HG02885 (cell line): ENCODE results near the gene ZNF182.
"Not testable (repeated sequence)": the region's sequence is repeated elsewhere in the genome, so short reads cannot be mapped to it uniquely, and the experiment has no call there.

Experiments
- ATAC-seq: cut with Tn5 transposase; IDR thresholded peaks from one replicate; pipeline ENCODE4 v1.9.1; 2021; ENCODE audit warnings: mild to moderate bottlenecking; ENCODE audit not compliant: unreplicated experiment, poor library complexity

ZNF182 gene

GRCh38 chrX:48003758-48004457 lies at the start of gene ZNF182:
ZNF182 (minus strand) TSS chrX:48003989; CDS start chrX:48002609, 1,380 bp downstream.
- peak; percentile 96 for ATAC-seq

- ATAC-seq: no peak
Observed at GRCh38 chrX:48046846-48047245, 43.1 kb upstream of the ZNF182 start.

DNA sequence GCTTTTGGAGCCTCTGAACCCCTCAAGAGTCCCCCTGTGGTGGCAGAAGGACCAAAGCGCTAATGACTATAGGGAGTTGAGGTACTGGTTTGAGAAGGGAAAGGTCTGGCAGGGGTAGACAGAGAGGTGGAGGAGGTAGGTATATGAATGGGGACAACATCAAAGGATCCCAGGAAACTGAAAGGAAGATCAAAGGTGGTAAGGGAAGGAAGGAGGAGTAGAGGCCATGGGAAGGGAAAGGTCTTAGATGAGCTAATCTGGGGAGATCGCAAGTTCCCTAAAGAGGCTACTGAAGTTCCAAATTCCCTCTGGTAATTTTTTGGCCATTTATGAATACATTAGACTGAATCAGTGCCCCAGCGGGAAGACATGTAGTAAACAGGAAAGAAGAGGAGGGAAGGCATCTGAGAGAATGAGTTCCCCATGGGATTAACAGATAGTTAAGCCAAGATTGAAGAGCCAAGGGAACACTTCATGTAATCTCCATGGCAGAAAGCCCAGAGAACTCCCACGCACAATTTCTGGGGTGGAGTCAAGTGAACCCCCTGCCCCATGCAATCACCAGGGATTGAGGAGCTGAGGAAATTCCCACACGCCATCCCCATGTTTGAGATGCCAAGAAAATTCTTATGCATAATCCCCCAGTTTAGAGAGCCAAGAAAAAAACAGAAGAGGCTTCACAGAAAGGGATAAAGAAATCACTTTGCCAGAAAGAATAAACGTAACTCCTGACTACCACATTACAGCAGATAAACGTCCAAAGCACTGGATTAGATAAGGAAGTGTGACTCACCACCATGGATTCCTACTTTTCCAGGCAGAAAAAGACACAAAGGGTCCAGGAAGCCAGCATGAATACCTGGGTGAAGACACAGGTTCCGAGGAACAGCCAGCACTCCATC lies 41.9 kb upstream of the ZNF182 start:
- ATAC-seq: no peak

GRCh38 chrX:48043056-48043455 lies 39.3 kb upstream of the ZNF182 start:
- no peak for ATAC-seq

- ATAC-seq: no peak
Observed at GRCh38 chrX:48035891-48036290, 32.1 kb upstream of the ZNF182 start.

- not testable (repeated sequence) for ATAC-seq
Observed at GRCh38 chrX:48030641-48031173, 26.9 kb upstream of the ZNF182 start.

GRCh38 chrX:48030237-48030636 lies 26.4 kb upstream of the ZNF182 start:
- ATAC-seq: no peak

DNA sequence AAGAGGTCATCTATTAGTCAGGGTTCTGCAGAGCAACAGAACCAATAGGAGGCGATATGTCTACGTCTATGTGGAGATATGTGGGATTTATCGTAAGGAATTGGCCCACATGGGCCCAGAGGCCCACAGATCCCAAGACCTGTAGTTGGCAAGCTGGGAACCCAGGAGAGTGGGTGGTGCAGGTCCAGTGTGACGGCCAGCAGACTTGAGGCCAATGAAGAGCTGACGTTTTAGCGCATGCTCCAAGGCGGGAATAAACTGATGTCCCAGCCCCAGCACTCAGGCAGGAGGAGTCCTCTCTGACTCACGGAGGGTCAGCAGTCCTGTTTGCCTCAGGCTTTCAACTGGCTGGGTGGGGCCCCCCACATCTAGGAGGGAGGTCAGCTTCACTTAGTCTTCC lies 24.3 kb upstream of the ZNF182 start:
- ATAC-seq: no peak

DNA sequence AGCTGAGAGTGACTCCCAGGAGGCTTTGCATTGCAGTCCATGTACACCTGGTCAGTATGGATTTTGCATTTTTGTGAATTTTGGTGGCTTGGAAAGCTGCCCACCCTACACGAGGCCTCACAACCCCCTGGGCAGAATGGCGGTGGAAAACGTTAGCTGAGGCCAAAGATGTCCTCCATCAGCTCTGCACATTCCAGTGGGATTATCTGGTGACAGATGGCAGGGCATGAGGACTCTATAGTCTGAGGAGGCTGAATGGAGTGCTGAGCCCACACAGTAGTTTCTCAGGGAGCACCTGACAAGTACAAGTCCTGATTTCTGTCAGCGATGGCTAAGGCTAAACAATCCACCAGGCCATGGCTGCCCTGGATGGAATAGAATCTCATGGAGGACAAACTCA lies 23.8 kb upstream of the ZNF182 start:
- not testable (repeated sequence) for ATAC-seq

DNA sequence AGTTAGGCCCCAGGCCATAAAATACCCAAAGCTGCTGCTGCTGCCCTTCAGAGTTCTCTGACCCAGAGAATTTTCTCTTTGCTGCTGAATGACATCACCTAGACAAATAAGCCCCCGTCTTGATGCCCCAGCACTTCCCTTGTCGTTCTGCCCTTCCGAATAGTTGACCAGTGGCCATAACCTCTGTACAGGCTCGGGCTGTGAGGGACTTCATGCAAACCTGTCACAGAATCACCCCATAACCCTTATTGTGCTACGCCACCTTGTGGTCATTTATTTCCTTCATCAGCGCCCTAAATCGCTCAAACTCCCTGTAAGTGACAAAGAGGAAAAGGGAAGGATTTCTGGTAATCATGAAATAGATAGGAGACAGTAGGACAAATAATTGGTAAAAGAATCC lies 21.8 kb upstream of the ZNF182 start:
- no peak for ATAC-seq

DNA sequence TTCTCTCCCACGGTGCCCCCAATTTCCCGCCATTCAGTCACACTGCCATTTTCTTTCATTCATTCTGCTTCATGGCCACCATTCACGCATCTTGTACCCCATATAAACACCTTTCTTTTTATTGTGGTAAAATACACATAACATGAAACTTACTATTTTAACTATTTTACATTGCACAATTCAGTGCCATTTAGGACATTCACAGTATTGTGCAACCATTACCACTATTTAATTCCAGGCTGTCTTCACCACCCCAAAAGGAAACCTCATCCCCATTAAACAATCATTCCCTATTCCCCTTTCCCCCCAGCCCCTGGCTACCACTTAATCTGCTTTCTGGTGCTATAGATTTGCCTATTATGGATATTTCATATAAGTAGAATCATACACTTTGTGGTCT lies 18.9 kb upstream of the ZNF182 start:
- ATAC-seq: no peak

DNA sequence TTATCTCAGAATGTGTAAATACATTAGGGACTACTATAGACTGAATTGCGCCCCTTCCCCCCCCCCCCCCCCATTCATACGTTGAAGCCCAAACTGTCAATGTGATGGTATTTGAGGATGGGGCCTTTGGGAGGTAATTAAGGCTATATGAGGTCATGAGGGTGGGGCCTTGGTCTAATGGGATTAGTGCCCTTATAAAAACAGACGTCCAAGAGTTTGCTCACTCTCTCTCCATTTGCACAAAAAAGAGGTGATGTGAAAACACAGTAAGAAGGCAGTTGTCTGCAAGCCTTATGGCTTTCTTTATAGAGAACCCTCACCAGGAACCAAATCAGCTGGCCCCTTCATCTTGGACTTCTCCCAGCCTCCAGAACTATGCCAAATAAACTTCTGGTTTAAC lies 18.3 kb upstream of the ZNF182 start:
- no peak for ATAC-seq

DNA sequence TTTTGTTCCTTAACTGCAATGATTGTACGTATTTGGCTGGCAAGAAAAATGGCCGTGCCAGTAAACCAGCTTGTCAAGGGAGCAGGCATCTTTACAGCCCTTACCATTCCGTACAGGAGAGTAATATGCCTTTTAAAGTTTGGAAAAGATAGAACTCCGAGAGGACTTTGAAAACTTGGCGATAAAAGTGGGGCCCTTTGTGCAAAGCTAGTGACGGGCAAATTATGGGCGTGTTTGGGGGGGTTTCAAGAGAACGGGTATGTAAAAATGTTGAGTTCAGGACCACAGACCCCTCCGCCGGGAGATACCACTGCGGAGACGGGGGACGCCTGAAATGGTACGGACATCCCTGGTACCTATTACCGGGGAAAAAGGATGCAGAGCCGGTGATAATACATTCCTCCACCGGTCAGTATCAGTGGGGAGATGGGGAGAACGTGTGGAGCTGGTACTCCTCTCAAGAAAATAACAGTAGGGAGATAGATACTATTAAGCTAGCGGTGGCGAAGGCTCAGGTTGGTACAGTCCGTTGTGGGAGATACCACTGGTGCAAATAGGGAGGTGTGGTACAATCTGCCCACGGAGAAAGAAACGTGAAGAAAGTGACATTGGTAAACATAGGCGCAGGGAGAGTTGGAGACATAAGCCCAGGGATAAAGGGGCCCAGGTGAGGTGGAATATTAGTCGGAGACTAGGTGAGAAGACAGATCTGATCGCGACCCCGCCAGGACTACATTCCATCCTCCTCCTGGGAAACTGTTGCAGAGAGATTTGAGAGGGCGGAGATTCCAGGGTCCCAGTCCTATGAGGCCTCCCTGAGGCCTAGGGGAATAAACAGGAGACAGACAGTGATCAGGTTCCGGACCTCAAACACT lies 17.5 kb upstream of the ZNF182 start:
- ATAC-seq: peak; percentile 55

GRCh38 chrX:48020472-48020871 lies 16.7 kb upstream of the ZNF182 start:
- not testable (repeated sequence) for ATAC-seq

GRCh38 chrX:48019892-48020291 lies 16.1 kb upstream of the ZNF182 start:
- ATAC-seq: not testable (repeated sequence)

DNA sequence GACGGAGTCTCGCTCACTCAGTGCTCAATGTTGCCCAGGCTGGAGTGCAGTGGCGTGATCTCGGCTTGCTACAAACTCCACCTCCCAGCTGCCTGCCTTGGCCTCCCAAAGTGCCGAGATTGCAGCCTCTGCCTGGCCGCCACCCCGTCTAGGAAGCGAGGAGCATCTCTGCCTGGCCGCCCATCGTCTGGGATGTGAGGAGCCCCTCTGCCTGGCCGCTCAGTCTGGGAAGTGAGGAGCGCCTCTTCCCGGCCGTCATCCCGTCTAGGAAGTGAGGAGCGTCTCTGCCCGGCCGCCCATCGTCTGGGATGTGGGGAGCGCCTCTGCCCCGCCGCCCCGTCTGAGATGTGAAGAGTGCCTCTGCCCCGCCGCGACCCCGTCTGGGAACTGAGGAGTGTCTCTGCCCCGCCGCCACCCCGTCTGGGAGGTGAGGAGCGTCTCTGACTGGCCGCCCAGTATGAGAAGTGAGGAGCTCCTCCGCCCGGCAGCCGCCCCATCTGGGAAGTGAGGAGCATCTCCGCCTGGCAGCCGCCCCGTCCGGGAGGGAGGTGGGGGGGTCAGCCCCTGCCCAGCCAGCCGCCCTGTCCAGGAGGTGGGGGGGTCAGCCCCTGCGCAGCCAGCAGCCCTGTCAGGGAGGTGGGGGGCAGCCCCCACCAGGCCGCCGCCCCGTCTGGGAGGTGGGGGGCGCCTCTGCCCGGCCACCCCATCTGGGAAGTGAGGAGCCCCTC lies 13.0 kb upstream of the ZNF182 start:
- not testable (repeated sequence) for ATAC-seq

DNA sequence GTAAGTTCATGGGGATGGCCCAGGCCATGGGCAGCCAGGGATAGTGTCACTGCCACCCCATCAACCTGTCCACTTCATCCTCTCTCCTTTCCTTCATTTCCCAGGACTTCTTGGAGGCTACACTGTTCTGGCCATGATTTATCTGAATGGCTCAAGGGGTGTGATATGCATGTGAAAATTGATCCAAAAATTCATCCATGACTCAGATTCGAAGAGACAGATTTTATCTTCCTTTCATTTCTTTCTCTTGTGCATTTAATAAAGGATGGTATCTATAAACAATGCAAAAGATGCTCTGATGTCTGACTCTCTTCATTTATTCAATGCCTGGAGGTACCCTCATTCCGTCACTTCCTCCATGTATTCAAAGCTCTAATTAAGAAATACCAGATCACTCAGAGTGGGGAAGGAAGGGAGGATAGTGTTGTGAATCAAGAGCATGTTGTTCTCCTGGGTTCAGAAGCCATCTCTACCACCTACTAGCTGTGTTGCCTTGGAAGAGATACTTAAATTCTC lies 5.7 kb upstream of the ZNF182 start:
- not testable (repeated sequence) for ATAC-seq

- not testable (repeated sequence) for ATAC-seq
Observed at GRCh38 chrX:48006688-48007087, 2.9 kb upstream of the ZNF182 start, which contains the start of gene SPACA5. SPACA5 (plus strand) TSS chrX:48006988; CDS start chrX:48007803, 815 bp downstream.

GRCh38 chrX:48003367-48003757 lies 427 bp downstream of the ZNF182 start:
- ATAC-seq: peak; percentile 23
